Keratinocyte (primary cell): Measurements from ENCODE around the gene EMILIN3. TPM values are rescaled to one million over a fixed set of nuclear protein-coding genes. Genes with fewer than 3 reads are reported as not detected.

Source experiments
- DNase-seq: peaks from one replicate; pipeline ENCODE4 v3.0.0-alpha.2; 2011; ENCODE audit warnings: low read depth, missing footprints, low spot score
- FAIRE-seq: peaks from 2 replicates; lab custom pipeline; 2011; peaks lifted over from hg19 to GRCh38; lab: Jason Lieb, UNC
- H2AFZ ChIP-seq: 2 replicates; pipeline ENCODE4 v1.6.0; 2012; ENCODE audit warnings: low read length, control low read depth, inconsistent platforms; ENCODE audit not compliant: control insufficient read depth
- H3K27ac ChIP-seq: 2 replicates; pipeline ENCODE4 v1.5.1; 2011; ENCODE audit warnings: low read length; ENCODE audit not compliant: control insufficient read depth, insufficient read depth
- H3K27me3 ChIP-seq: 3 replicates; pipeline ENCODE4 v1.6.0; 2011; ENCODE audit warnings: low read length; ENCODE audit not compliant: control insufficient read depth, insufficient read depth; ENCODE audit errors: extremely low read depth
- H3K36me3 ChIP-seq, 2 experiments: 2 replicates in 1 of 2; 3 replicates in 1 of 2; pipeline ENCODE4 v1.5.1; 2011; ENCODE audit warnings: low read length in 2 of 2, mild to moderate bottlenecking in 1 of 2; ENCODE audit not compliant: control insufficient read depth in 2 of 2, insufficient read depth in 2 of 2; ENCODE audit errors: extremely low read depth in 1 of 2
- H3K4me1 ChIP-seq: 3 replicates; pipeline ENCODE4 v1.5.1; 2011; ENCODE audit warnings: low read length; ENCODE audit not compliant: control insufficient read depth, insufficient read depth; ENCODE audit errors: extremely low read depth
- H3K4me2 ChIP-seq: 3 replicates; pipeline ENCODE4 v1.6.0; 2011; ENCODE audit warnings: low read depth, low read length; ENCODE audit not compliant: control insufficient read depth, insufficient read depth; ENCODE audit errors: extremely low read depth
- H3K4me3 ChIP-seq, 3 experiments: fragments of 200-600 bp in 1 of 3; sonication (generic) in 1 of 3; 2 replicates in 2 of 3; 3 replicates in 1 of 3; pipeline ENCODE4 v1.5.1; 2011 to 2016; ENCODE audit warnings: low read length in 3 of 3, mild to moderate bottlenecking in 3 of 3, control low read depth in 2 of 3, inconsistent platforms in 1 of 3, low read depth in 1 of 3, mixed read lengths in 1 of 3, mixed run types in 1 of 3, moderate library complexity in 1 of 3; ENCODE audit not compliant: control insufficient read depth in 2 of 3, insufficient read depth in 2 of 3; ENCODE audit errors: extremely low read depth in 1 of 3
- H3K79me2 ChIP-seq: 2 replicates; pipeline ENCODE4 v1.6.0; 2012; ENCODE audit warnings: low read length; ENCODE audit not compliant: control insufficient read depth, insufficient read depth
- H3K9ac ChIP-seq: 3 replicates; pipeline ENCODE4 v1.6.0; 2011; ENCODE audit warnings: low read length; ENCODE audit not compliant: control insufficient read depth, insufficient read depth; ENCODE audit errors: extremely low read depth
- H3K9me1 ChIP-seq: 3 replicates; pipeline ENCODE4 v1.6.0; 2011; ENCODE audit warnings: low read length; ENCODE audit not compliant: control insufficient read depth, insufficient read depth; ENCODE audit errors: extremely low read depth
- H3K9me3 ChIP-seq: 2 replicates; pipeline ENCODE4 v1.5.1; 2012; ENCODE audit warnings: low read depth, low read length; ENCODE audit not compliant: control insufficient read depth
- H4K20me1 ChIP-seq: 3 replicates; pipeline ENCODE4 v1.6.0; 2011; ENCODE audit warnings: low read length; ENCODE audit not compliant: control insufficient read depth, insufficient read depth; ENCODE audit errors: extremely low read depth
- EZH2 ChIP-seq: IDR thresholded peaks from one replicate; pipeline ENCODE4 v1.6.1; 2012; ENCODE audit warnings: inconsistent platforms, mild to moderate bottlenecking, low read length, moderate library complexity
- dilution Hi-C: fragments of 300-500 bp; cut with MboI; formaldehyde crosslinking; loops from one replicate; pipeline ENCODE4 v1.7.0; 2020; ENCODE audit warnings: low sequenced_read_pairs; ENCODE audit not compliant: extremely low pct_ligation_motif_present
- polyA plus RNA-seq, 5 experiments: library from polyadenylated mRNA; depleted of rRNA in 3 of 5; stranded (reverse) in 3 of 5; stranded (forward) in 1 of 5; unstranded in 1 of 5; fragments of >200 nt; gene quantifications; 1 replicate in 1 of 5; 2 replicates in 3 of 5; 3 replicates in 1 of 5; pipeline versions ENCODE4 v1.2.1 to v1.2.3, GENCODE V29; 2011 to 2012; ENCODE audit warnings: missing spikeins in 2 of 5, low read depth in 1 of 5, low replicate concordance in 1 of 5
- TF ChIP-seq, protein P1 (sequence below), 3 experiments: IDR thresholded peaks in 1 of 3; conservative IDR thresholded peaks in 1 of 3; optimal IDR thresholded peaks in 1 of 3; 2 replicates in 2 of 3; 3 replicates in 1 of 3; pipeline versions ENCODE3 to v1.5.1; 2011; ENCODE audit warnings: low read length in 3 of 3, mild to moderate bottlenecking in 3 of 3, moderate library complexity in 2 of 3, control low read depth in 1 of 3, inconsistent platforms in 1 of 3; ENCODE audit not compliant: insufficient read depth in 2 of 3; ENCODE audit errors: extremely low read depth in 1 of 3

Gene EMILIN3
- polyA plus RNA-seq, 1 donor (not counting 4 experiments of a cell fraction or from before 2014, with no cell fraction given): not detected

DNA sequence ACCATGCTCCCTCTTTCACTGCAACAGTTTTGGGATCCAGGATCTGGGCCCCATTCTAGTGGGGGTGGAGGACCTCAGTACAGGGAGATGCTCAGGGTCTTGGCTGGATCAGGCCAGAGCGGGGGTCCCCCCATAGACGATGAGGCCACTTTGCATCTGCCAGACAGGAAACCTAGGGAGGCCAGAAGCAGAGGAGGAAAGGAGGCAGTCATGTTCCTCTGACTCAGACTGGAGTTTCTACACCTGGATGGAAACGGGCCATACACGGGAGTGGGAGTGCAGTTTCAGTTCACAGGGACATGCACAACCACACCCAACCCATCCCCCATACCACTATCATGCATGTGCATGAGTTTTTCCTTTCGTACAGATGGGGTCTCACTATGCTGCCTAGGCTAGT lies 3.6 kb upstream of the EMILIN3 start:
- H3K27me3 ChIP-seq: peaks cover 48% of the 10 kb centered on the region
- no peak for TF ChIP-seq EZH2
- TF ChIP-seq, protein P1, sequence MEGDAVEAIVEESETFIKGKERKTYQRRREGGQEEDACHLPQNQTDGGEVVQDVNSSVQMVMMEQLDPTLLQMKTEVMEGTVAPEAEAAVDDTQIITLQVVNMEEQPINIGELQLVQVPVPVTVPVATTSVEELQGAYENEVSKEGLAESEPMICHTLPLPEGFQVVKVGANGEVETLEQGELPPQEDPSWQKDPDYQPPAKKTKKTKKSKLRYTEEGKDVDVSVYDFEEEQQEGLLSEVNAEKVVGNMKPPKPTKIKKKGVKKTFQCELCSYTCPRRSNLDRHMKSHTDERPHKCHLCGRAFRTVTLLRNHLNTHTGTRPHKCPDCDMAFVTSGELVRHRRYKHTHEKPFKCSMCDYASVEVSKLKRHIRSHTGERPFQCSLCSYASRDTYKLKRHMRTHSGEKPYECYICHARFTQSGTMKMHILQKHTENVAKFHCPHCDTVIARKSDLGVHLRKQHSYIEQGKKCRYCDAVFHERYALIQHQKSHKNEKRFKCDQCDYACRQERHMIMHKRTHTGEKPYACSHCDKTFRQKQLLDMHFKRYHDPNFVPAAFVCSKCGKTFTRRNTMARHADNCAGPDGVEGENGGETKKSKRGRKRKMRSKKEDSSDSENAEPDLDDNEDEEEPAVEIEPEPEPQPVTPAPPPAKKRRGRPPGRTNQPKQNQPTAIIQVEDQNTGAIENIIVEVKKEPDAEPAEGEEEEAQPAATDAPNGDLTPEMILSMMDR (optimal IDR thresholded peaks at IDR 0.05 in 1 of 3, IDR thresholded peaks at IDR 0.05 in 1 of 3, conservative IDR thresholded peaks at IDR 0.05 in 1 of 3; ENCODE audit: extremely low read depth in 1 of 3, insufficient read depth in 2 of 3, low read length in 3 of 3): no peak
- FAIRE-seq: no peak

DNA sequence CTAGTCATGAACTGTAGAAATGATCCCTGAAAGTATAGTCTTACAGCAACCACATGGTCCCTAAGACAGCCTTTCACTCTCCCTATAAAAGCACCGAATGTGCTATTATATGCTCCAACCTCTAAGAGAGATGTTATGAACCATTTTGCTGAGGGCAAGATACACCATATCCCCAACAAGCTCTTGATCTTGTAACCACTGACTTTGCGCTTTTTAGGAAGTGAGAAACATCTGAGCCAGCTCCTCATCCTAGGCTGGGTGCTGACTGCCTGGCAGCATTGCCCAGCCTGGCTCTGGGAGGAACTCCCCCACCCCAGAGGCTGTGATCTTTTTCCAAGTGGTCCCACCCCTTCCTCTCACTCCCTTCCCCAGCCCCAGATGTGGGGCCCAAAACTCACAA lies 3.1 kb upstream of the EMILIN3 start:
- H3K9me1 ChIP-seq: no peaks in the 10 kb centered on the region
- no peak overlapping the region for H3K27ac ChIP-seq
- FAIRE-seq (no peak), DNase-seq (no peak)
- peaks cover 53% of the 10 kb centered on the region for H3K27me3 ChIP-seq
- no peak overlapping the region for H3K4me3 ChIP-seq
- no peak overlapping the region for H3K4me2 ChIP-seq
- H3K4me1 ChIP-seq: no peaks in the 10 kb centered on the region
- no peaks in the 10 kb centered on the region for H3K79me2 ChIP-seq
- dilution Hi-C loops: no loop called here
- H3K9ac ChIP-seq: no peak overlapping the region
- no peaks in the 10 kb centered on the region for H3K9me3 ChIP-seq
- H3K36me3 ChIP-seq: no peaks in the 10 kb centered on the region
- no peaks in the 10 kb centered on the region for H4K20me1 ChIP-seq
- no peak overlapping the region for H2AFZ ChIP-seq
- no peak for TF ChIP-seq EZH2
- TF ChIP-seq, protein P1 (optimal IDR thresholded peaks at IDR 0.05 in 1 of 3, IDR thresholded peaks at IDR 0.05 in 1 of 3, conservative IDR thresholded peaks at IDR 0.05 in 1 of 3; ENCODE audit: extremely low read depth in 1 of 3, insufficient read depth in 2 of 3, low read length in 3 of 3): no peak

More for the DNA sequence above, 3.6 kb upstream of the EMILIN3 start:
- H3K79me2 ChIP-seq: no peaks in the 10 kb centered on the region
- H2AFZ ChIP-seq: no peak overlapping the region
- H3K4me1 ChIP-seq: no peaks in the 10 kb centered on the region
- H3K9ac ChIP-seq: no peak overlapping the region
- no peaks in the 10 kb centered on the region for H3K9me1 ChIP-seq
- H3K36me3 ChIP-seq: no peaks in the 10 kb centered on the region
- H3K27ac ChIP-seq: no peak overlapping the region
- no peak for DNase-seq
- H3K4me2 ChIP-seq: no peak overlapping the region
- dilution Hi-C loops: no loop called here
- no peak overlapping the region for H3K4me3 ChIP-seq
- no peaks in the 10 kb centered on the region for H3K9me3 ChIP-seq
- H4K20me1 ChIP-seq: no peaks in the 10 kb centered on the region
